ENCODE data around the gene STX1A. TPM values are rescaled to one million over a fixed set of nuclear protein-coding genes. Genes with fewer than 3 reads are reported as not detected.

Gene STX1A
- total RNA-seq, 4 donors from 2014 or later = 4.1 to 6.0 (median 5.0) TPM

- DNase-seq = no peak
- H3K27ac ChIP-seq = no peak overlapping the region
- intact Hi-C loops (cut with DNase I; ENCODE audit: low total_unique reads) = no loop called here
- H3K27me3 ChIP-seq = no peaks in the 10 kb centered on the region
- no peaks in the 10 kb centered on the region for H3K9me3 ChIP-seq
- in situ Hi-C loops (cut with MboI; ENCODE audit: low pct_ligation_motif_present in 1 of 4, low pct_unique_long_range_greater_than_20kb in 1 of 4, low sequenced_read_pairs in 3 of 4) = no loop called here
- 86% methylated on average over 8 of the region's 8 CpGs; no CpG with 5 or more reads in 1 of the 2 donors for WGBS, 2 donors (ENCODE audit: low coverage in 1 of 2)
- no peaks in the 10 kb centered on the region for H3K36me3 ChIP-seq
- H3K4me1 ChIP-seq = peaks cover 7 to 20% (median 16%) of the 10 kb centered on the region in 4 donors
- H3K4me3 ChIP-seq = no peak overlapping the region
- TF ChIP-seq, protein P1, sequence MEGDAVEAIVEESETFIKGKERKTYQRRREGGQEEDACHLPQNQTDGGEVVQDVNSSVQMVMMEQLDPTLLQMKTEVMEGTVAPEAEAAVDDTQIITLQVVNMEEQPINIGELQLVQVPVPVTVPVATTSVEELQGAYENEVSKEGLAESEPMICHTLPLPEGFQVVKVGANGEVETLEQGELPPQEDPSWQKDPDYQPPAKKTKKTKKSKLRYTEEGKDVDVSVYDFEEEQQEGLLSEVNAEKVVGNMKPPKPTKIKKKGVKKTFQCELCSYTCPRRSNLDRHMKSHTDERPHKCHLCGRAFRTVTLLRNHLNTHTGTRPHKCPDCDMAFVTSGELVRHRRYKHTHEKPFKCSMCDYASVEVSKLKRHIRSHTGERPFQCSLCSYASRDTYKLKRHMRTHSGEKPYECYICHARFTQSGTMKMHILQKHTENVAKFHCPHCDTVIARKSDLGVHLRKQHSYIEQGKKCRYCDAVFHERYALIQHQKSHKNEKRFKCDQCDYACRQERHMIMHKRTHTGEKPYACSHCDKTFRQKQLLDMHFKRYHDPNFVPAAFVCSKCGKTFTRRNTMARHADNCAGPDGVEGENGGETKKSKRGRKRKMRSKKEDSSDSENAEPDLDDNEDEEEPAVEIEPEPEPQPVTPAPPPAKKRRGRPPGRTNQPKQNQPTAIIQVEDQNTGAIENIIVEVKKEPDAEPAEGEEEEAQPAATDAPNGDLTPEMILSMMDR (IDR thresholded peaks at IDR 0.05) = no peak
- no peak for TF ChIP-seq EP300 (IDR thresholded peaks at IDR 0.05; ENCODE audit: low read depth)
- no peak for TF ChIP-seq POLR2AphosphoS5 (IDR thresholded peaks at IDR 0.05)
- TF ChIP-seq POLR2A (IDR thresholded peaks at IDR 0.05) = no peak
These were observed 17.2 kb downstream of the STX1A start for GRCh38 chr7:73702226-73702625.

GRCh38 chr7:73701357-73701995, 18.0 kb downstream of the STX1A start:
- peaks cover 0 to 7% (median under 1%) of the 10 kb centered on the region in 4 donors for H3K36me3 ChIP-seq
- DNase-seq = peak; percentile 62
- H3K4me3 ChIP-seq = no peak overlapping the region
- no peaks in the 10 kb centered on the region for H3K27me3 ChIP-seq
- WGBS, 2 donors (ENCODE audit: low coverage in 1 of 2) = 72 to 100% methylated on average over 2 to 13 of the region's 13 CpGs
- no peak for TF ChIP-seq POLR2AphosphoS5 (IDR thresholded peaks at IDR 0.05)
- no peak for TF ChIP-seq EP300 (IDR thresholded peaks at IDR 0.05; ENCODE audit: low read depth)
- TF ChIP-seq, protein P1 (IDR thresholded peaks at IDR 0.05) = peak; percentile 51 to 72 (median 61)
- TF ChIP-seq POLR2A (IDR thresholded peaks at IDR 0.05) = no peak
- in situ Hi-C loops (cut with MboI; ENCODE audit: low pct_ligation_motif_present in 1 of 4, low pct_unique_long_range_greater_than_20kb in 1 of 4, low sequenced_read_pairs in 3 of 4) (no loop called here), intact Hi-C loops (cut with DNase I; ENCODE audit: low total_unique reads) (no loop called here)
- H3K27ac ChIP-seq = no peak overlapping the region
- peaks cover 7 to 20% (median 16%) of the 10 kb centered on the region in 4 donors for H3K4me1 ChIP-seq
- no peaks in the 10 kb centered on the region for H3K9me3 ChIP-seq

- Histone ChIP-seq H3K27me3 (no peaks in the 10 kb centered on the region), H3K36me3 (peaks cover 0 to 10% (median 4%) of the 10 kb centered on the region in 4 donors), H3K9me3 (no peaks in the 10 kb centered on the region), H3K4me3 (no peak overlapping the region), H3K27ac (no peak overlapping the region), H3K4me1 (peaks cover 7 to 20% (median 16%) of the 10 kb centered on the region in 4 donors)
- intact Hi-C loops (cut with DNase I; ENCODE audit: low total_unique reads) = no loop called here
- TF ChIP-seq, protein P1 (IDR thresholded peaks at IDR 0.05) = no peak
- no peak for TF ChIP-seq POLR2AphosphoS5 (IDR thresholded peaks at IDR 0.05)
- TF ChIP-seq POLR2A (IDR thresholded peaks at IDR 0.05) = no peak
- TF ChIP-seq EP300 (IDR thresholded peaks at IDR 0.05; ENCODE audit: low read depth) = no peak
- no peak for DNase-seq
- in situ Hi-C loops (cut with MboI; ENCODE audit: low pct_ligation_motif_present in 1 of 4, low pct_unique_long_range_greater_than_20kb in 1 of 4, low sequenced_read_pairs in 3 of 4) = no loop called here
- 92% methylated on average over 15 of the region's 15 CpGs; no CpG with 5 or more reads in 1 of the 2 donors for WGBS, 2 donors (ENCODE audit: low coverage in 1 of 2)
These were observed 18.8 kb downstream of the STX1A start for GRCh38 chr7:73700581-73701134.

GRCh38 chr7:73700069-73700423, 19.4 kb downstream of the STX1A start:
- no peak for DNase-seq
- in situ Hi-C loops (cut with MboI; ENCODE audit: low pct_ligation_motif_present in 1 of 4, low pct_unique_long_range_greater_than_20kb in 1 of 4, low sequenced_read_pairs in 3 of 4) (no loop called here), intact Hi-C loops (cut with DNase I; ENCODE audit: low total_unique reads) (no loop called here)
- Histone ChIP-seq H3K4me3 (no peak overlapping the region), H3K27ac (no peak overlapping the region), H3K4me1 (peaks cover 7 to 17% (median 14%) of the 10 kb centered on the region in 4 donors), H3K9me3 (no peaks in the 10 kb centered on the region), H3K36me3 (peaks cover 0 to 11% (median 4%) of the 10 kb centered on the region in 4 donors), H3K27me3 (no peaks in the 10 kb centered on the region)
- no peak for TF ChIP-seq POLR2A (IDR thresholded peaks at IDR 0.05)
- TF ChIP-seq, protein P1 (IDR thresholded peaks at IDR 0.05) = no peak
- TF ChIP-seq POLR2AphosphoS5 (IDR thresholded peaks at IDR 0.05) = no peak
- no peak for TF ChIP-seq EP300 (IDR thresholded peaks at IDR 0.05; ENCODE audit: low read depth)
- 82% methylated on average over 14 of the region's 14 CpGs; no CpG with 5 or more reads in 1 of the 2 donors for WGBS, 2 donors (ENCODE audit: low coverage in 1 of 2)
